Ascending aorta (tissue), 2 donors: ENCODE data around the gene BLMH. TPM values are rescaled to one million over a fixed set of nuclear protein-coding genes. Genes with fewer than 3 reads are reported as not detected.

ENCODE experiments used
- DNase-seq, 2 donors: peaks; one replicate each; pipeline ENCODE4 v3.0.0-alpha.2; 2019; ENCODE audit warnings: low spot score in 2 of 2
- H3K27ac ChIP-seq, 2 donors: fragments of 200-600 bp; sonication (generic); one replicate each; pipeline ENCODE4 v1.5.1; 2016 to 2017; ENCODE audit warnings: mild to moderate bottlenecking in 1 of 2
- H3K27me3 ChIP-seq: fragments of 200-600 bp; sonication (generic); one replicate; pipeline ENCODE4 v1.5.1; 2017
- H3K36me3 ChIP-seq, 2 donors: fragments of 200-600 bp; sonication (generic); one replicate each; pipeline ENCODE4 v1.5.1; 2016
- H3K4me1 ChIP-seq, 2 donors: fragments of 200-600 bp; sonication (generic); one replicate each; pipeline ENCODE4 v1.5.1; 2016 to 2017; ENCODE audit warnings: mild to moderate bottlenecking in 1 of 2
- H3K4me3 ChIP-seq, 2 donors: fragments of 200-600 bp; sonication (generic); one replicate each; pipeline ENCODE4 v1.5.1; 2016 to 2017; ENCODE audit warnings: mild to moderate bottlenecking in 1 of 2
- H3K9me3 ChIP-seq, 2 donors: fragments of 200-600 bp; sonication (generic); one replicate each; pipeline ENCODE4 v1.5.1; 2016
- intact Hi-C: fragments of 100-400 bp; cut with DNase I; formaldehyde crosslinking; loops from one replicate; pipeline ENCODE4 v1.15.1; 2023
- total RNA-seq: library from RNA; depleted of rRNA; stranded (reverse); fragments of >200 nt; gene quantifications from one replicate; pipeline ENCODE4 v1.1.0, GENCODE V29; 2016
- TF ChIP-seq, protein P1 (sequence below), 3 experiments: fragments of 200-600 bp in 2 of 3; fragments of 450-650 bp in 1 of 3; sonication (generic) in 2 of 3; IDR thresholded peaks; one replicate each; pipeline ENCODE4 v1.5.1; 2016 to 2019; ENCODE audit warnings: antibody characterized with exemption in 3 of 3, mild to moderate bottlenecking in 1 of 3, moderate library complexity in 1 of 3

Gene BLMH
- total RNA-seq, 1 donor from 2014 or later = 6.9 TPM

DNA sequence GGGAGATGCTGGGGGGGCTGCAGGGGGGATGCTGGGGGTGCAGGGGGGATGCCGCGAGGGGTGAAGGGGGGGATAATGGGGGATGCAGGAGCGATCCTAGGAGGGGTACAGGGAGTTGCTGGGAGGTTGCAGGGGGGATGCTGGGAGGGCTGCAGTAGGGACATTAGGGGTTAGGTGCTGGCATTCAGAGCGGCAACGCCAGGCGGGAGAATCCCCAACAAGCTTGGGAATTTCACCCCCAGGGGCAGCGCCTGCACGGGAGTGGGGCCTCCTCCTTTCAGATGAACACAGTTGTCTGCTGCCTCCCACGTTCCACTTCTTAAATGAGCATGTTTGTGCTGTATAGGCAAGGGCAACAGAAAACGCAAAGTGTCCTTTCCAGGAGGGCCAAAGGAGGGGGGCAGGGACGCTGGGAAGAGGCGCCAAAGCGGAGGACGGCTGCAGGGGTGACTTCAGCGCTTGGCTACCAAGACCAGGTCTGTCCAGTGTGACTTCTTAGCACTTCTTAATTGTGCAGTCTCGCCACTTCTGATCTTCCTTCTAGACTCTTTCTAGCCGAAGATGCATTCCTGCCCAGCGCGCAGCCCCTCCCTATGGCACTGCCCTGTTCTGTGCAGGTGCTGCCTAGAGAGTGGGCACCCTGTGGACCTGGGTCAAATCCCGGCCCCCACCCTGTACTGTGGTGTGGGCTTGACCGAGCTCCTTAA is 54.3 kb downstream of the BLMH start:
- TF ChIP-seq, protein P1, sequence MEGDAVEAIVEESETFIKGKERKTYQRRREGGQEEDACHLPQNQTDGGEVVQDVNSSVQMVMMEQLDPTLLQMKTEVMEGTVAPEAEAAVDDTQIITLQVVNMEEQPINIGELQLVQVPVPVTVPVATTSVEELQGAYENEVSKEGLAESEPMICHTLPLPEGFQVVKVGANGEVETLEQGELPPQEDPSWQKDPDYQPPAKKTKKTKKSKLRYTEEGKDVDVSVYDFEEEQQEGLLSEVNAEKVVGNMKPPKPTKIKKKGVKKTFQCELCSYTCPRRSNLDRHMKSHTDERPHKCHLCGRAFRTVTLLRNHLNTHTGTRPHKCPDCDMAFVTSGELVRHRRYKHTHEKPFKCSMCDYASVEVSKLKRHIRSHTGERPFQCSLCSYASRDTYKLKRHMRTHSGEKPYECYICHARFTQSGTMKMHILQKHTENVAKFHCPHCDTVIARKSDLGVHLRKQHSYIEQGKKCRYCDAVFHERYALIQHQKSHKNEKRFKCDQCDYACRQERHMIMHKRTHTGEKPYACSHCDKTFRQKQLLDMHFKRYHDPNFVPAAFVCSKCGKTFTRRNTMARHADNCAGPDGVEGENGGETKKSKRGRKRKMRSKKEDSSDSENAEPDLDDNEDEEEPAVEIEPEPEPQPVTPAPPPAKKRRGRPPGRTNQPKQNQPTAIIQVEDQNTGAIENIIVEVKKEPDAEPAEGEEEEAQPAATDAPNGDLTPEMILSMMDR (IDR thresholded peaks at IDR 0.05) = no peak
- H3K9me3 ChIP-seq = no peaks in the 10 kb centered on the region
- no peak for DNase-seq
- H3K36me3 ChIP-seq = no peaks in the 10 kb centered on the region
- H3K4me3 ChIP-seq = no peak overlapping the region
- no peaks in the 10 kb centered on the region for H3K27me3 ChIP-seq
- peaks cover 0 to 11% of the 10 kb centered on the region in 2 donors for H3K4me1 ChIP-seq
- intact Hi-C loops = loop anchor here (2.0 to 5.0 kb wide), 2 partner anchors 40 to 113 kb away; no protein-coding TSS in a partner anchor
- no peak overlapping the region for H3K27ac ChIP-seq

DNA sequence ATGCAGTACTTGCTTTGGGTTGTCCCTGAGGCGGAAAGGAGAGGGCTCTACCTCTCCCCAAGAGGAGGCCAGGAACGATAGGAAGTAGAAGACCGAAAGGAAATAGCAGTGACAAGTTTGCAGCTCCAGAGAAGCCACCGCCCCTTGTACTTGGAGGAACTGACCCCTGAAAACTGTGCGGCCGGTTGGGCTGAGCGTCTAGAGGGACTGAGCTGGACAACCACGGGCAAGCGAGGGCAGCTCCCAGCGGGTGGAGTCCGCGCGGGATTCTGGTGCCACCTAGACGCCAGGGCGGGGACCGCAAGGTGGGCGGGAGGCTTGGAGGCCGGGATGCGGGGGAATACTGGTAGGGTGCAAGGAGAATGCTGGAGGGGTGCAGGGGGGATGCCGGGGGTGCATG is 55.0 kb downstream of the BLMH start:
- Histone ChIP-seq H3K27ac (no peak overlapping the region), H3K4me1 (peaks cover 0 to 11% of the 10 kb centered on the region in 2 donors), H3K27me3 (no peaks in the 10 kb centered on the region), H3K9me3 (no peaks in the 10 kb centered on the region), H3K4me3 (peak overlapping the region; percentile 0 to 76), H3K36me3 (no peaks in the 10 kb centered on the region)
- TF ChIP-seq, protein P1 (IDR thresholded peaks at IDR 0.05) = peak in 2 of 3 experiments; percentile 37 to 51
- DNase-seq = peak in 1 of 2 donors; percentile 79
- intact Hi-C loops = loop anchor here (2.0 to 5.0 kb wide), 2 partner anchors 41 to 112 kb away; no protein-coding TSS in a partner anchor

DNA sequence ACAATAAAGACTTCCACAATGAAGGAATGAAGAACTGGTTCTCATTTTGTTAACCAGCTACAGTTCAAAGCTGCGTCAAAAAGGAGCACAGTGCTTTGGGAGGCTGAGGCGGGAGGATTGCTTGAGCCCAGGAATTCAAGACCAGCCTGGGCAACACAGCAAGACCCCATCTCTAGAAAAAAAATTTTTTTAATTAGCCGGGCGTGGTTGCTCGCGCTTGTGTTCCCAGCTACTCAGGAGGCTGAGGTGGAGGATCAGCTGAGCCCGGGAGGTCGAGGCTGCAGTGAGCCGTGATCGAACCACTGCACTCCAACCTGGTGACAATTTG is 55.5 kb downstream of the BLMH start:
- Histone ChIP-seq H3K4me3 (peak overlapping the region; percentile 55 to 76), H3K9me3 (no peaks in the 10 kb centered on the region), H3K36me3 (no peaks in the 10 kb centered on the region), H3K27me3 (no peaks in the 10 kb centered on the region), H3K4me1 (peaks cover 0 to 11% of the 10 kb centered on the region in 2 donors), H3K27ac (no peak overlapping the region)
- peak in 1 of 2 donors; percentile 11 for DNase-seq
- intact Hi-C loops = loop anchor here (2.0 to 5.0 kb wide), 2 partner anchors 41 to 111 kb away; no protein-coding TSS in a partner anchor
- TF ChIP-seq, protein P1 (IDR thresholded peaks at IDR 0.05) = no peak

DNA sequence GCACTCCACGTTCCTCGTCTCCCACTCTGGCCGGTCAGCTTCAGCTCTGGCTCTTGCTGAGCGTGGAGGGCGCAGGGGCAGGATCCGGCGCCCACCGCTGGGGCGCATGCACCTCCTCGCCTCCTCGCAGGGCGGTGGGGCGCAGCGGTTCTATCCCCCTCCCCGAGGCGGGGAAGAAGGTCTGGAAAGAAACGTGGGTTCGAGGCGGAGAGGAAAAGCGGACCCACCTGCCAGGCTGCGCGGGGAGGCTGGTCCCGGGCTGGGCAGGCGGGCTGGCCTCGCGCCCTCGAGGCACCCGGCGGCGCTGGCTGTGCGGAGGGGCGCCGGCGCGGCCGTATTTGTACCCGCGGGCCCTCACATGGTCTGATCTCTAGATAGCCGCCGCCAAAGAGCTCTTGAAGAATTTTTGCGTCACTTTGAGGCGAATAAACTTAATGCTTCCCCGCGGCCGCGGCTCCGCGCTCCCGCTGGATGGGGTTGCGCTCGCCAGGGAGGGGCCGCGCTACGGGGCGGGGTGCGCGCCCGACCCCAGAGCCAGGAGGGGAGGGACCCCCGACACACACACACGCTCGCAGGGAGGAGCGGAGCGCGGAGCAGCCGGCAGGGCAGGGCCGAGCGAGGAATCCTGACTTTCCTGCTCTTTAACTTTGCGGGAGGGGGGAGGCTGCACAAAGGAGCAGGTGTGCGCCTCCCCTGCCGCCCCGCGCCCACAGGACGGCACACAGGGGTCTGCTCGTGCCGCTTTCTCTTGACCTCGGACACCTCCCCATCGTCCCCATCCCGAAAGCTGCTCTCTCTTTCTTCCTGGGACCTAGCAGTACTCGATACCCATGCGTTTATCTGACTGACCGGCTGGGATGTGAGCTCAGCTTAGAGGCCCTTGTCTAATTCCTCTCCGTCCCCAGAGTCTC is 56.1 kb downstream of the BLMH start, which contains the start of gene SLC6A4:
TSS of gene SLC6A4 (minus strand) at position 312 of the 911 bp plus-strand sequence. CDS start 13,739 bp downstream, outside the sequence.
- peak in 1 of 2 donors; percentile 64 for DNase-seq
- Histone ChIP-seq H3K27ac (peak within 1 kb of the TSS in 1 of 2 donors; percentile 0), H3K27me3 (no peaks in the 10 kb centered on the region), H3K9me3 (no peaks in the 10 kb centered on the region), H3K4me1 (peaks cover 0 to 11% of the 10 kb centered on the region in 2 donors), H3K4me3 (peak within 1 kb of the TSS; percentile 55 to 76), H3K36me3 (no peaks in the 10 kb centered on the region)
- TF ChIP-seq, protein P1 (IDR thresholded peaks at IDR 0.05) = no peak
- intact Hi-C loops = loop anchor here (2.0 to 5.0 kb wide), 2 partner anchors 42 to 111 kb away; no protein-coding TSS in a partner anchor

DNA sequence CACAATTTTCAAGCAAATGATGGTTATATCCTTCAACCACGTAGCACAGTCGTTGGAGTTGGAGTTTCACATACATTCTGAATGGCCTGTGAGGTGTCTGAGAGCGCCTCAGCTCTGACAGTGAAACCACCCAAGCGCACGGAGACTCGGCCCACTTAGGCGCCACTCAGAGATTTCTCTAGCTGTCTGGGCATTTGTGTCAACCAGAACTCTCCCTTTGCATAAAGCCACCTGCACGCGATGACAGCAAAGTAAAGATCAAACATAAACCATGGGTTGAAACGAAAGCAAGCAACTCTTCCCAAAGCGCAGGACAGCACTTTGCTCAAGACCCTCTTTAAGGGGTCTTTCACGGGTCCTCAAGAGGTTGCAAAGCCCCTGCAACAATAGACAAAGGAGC is 56.8 kb downstream of the BLMH start:
- Histone ChIP-seq H3K4me1 (peaks cover 0 to 11% of the 10 kb centered on the region in 2 donors), H3K4me3 (peak overlapping the region; percentile 55 to 76), H3K27me3 (no peaks in the 10 kb centered on the region), H3K9me3 (no peaks in the 10 kb centered on the region), H3K27ac (peak overlapping the region in 1 of 2 donors; percentile 0), H3K36me3 (no peaks in the 10 kb centered on the region)
- TF ChIP-seq, protein P1 (IDR thresholded peaks at IDR 0.05) = no peak
- intact Hi-C loops = loop anchor here (5.0 kb wide), 1 partner anchor 42 kb away; no protein-coding TSS in a partner anchor
- peak in 1 of 2 donors; percentile 49 for DNase-seq
